ENCODE measurements around the gene HAPSTR1.

Gene HAPSTR1

DNA sequence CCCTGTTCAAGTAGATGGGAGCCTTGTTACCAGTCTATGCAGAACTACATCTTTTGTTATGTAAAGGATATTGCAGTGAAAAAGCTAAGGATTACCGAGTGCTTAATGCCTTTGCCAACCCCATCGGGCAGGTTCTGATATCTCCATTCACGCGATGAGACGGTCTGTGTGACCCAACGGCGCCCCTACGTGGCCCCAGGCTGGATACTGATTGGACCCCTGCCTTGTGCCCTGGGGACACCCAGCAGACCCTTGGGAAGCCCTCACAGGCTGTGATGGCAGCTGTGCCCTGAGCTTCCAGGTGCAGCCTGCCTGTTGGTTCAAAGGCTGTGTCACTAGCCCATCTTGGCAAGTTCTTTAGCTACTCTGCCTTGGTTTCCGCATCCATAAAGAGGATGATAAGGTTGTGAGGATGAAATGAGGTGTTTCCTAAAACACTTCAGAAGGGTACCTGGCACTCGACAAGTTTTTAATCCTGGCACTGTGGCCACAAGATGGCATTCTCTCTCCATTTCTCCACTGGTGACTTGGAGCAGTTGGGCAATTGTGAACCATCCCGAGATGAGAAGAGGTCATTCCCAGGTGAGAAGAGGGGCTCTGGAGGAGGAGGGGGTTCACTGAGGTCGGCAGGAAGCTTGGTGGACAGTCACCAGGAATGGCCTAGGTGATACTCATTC lies 33.6 kb downstream of the HAPSTR1 start:
- DNase-seq, result no peak

GRCh38 chr16:9125658-9126505 lies 34.4 kb downstream of the HAPSTR1 start:
- DNase-seq, result no peak

GRCh38 chr16:9126609-9127008 lies 35.2 kb downstream of the HAPSTR1 start:
- no peak for DNase-seq

- no peak for DNase-seq
Observed at GRCh38 chr16:9128346-9129342, 37.2 kb downstream of the HAPSTR1 start.

DNA sequence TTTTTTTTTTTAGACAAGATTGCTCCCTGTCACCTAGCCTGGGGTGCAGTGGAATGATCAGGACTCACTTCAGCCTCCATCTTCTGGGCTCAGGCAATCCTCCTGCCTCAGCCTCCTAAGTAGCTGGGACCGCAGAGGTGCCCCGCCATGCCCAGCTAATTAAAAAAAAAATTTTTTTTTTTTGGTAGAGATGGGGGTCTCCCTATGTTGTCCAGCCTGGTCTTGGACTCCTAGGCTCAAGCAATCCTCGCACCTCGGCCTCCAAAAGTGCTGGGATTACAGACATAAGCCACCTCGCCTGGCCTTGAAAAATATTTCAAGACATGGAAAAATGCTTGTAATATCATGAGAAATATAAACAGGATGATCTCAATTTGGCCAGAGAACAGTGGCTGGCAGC lies 42.9 kb downstream of the HAPSTR1 start:
- DNase-seq, result no peak

GRCh38 chr16:9134739-9135138 lies 43.3 kb downstream of the HAPSTR1 start:
- no peak for DNase-seq

GRCh38 chr16:9135797-9136196 lies 44.4 kb downstream of the HAPSTR1 start:
- no peak for DNase-seq

- no peak for DNase-seq
Observed at GRCh38 chr16:9136596-9136995, 45.2 kb downstream of the HAPSTR1 start.

DNA sequence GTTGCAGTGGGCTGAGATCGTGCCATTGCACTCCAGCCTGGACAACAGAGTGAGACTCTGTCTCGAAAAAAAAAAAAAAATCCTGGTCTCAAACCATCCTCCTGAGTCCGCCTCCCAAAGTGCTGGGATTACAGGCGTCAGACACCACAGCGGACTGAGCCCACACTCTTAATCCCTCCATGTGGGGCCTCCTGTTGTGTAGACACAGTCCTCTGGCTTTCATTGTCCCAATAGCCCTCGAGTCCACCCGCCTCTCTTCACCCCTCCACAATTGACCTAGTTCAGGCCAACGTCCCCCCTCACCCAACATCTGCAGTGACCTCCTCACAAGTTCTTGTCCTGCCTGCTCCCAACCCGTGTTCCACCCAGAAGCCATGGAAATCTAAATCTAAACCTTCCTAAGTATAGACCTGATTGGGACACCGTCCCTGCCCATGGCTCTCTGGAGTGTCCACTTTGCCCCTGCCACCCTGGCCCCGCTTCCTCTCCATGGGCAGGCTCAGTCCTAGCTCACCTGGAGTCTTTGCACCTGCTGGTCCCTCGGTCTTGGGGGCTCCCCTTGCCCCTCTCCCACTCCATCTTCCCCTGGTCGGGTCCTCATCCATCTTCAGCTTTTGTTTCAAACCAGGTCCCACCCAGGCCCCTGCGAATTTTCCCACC lies 46.7 kb downstream of the HAPSTR1 start:
- DNase-seq, result no peak

- DNase-seq, result peak; percentile 12
Observed at GRCh38 chr16:9138731-9139501, 47.5 kb downstream of the HAPSTR1 start.

DNA sequence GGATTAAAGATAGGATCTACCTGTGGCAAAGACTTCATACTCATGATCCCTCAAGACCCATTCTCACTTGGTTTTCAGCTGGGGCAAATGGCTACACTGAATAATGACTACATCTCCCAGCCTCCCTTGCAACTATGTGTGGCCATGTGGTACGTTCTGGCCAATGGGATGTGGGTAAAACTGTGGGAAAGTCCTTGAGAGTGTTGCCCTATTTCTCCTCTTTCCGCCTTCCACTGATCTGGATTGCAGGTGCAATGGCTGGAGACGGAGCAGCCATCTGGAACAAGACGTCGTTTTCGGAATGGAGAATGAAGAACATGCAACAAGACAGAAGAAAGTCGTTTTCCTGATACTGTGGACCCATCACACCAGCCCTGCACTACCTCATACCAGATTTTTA lies 48.5 kb downstream of the HAPSTR1 start:
- no peak for DNase-seq
